Measurements from ENCODE around the gene NRL.

DNA sequence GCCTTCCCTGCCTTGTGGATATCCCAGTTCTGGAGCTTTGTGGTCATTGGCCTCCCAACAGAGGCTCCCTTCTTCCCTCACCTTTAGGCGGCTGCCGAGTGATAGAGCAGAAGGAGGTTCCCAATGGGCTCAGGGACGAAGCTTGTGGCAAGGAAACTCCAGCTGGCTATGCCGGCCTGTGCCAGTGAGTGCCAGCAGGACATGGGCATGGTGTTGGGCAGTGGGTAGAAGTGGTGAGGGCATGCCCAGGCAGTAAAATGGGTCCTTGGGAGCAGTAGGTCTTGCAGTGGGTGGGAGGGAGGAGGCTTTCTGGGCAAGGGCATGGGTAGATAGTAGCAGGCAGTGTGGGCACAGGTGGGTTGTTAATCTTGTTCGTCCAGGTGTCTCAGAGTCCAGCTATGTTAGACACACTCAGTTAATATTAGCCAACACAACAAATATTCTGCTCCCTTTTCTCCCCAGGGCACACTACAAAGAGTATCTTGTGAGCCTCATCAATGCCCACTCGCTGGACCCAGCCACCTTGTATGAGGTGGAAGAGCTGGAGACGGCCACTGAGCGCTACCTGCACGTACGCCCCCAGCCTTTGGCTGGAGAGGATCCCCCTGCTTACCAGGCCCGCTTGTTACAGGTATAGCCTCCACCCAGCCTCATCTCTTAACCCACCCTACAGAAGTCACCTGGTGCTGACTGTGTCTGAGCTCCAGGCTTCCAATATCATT is 45.2 kb upstream of the NRL start:
- TF ChIP-seq, protein P1, sequence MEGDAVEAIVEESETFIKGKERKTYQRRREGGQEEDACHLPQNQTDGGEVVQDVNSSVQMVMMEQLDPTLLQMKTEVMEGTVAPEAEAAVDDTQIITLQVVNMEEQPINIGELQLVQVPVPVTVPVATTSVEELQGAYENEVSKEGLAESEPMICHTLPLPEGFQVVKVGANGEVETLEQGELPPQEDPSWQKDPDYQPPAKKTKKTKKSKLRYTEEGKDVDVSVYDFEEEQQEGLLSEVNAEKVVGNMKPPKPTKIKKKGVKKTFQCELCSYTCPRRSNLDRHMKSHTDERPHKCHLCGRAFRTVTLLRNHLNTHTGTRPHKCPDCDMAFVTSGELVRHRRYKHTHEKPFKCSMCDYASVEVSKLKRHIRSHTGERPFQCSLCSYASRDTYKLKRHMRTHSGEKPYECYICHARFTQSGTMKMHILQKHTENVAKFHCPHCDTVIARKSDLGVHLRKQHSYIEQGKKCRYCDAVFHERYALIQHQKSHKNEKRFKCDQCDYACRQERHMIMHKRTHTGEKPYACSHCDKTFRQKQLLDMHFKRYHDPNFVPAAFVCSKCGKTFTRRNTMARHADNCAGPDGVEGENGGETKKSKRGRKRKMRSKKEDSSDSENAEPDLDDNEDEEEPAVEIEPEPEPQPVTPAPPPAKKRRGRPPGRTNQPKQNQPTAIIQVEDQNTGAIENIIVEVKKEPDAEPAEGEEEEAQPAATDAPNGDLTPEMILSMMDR (IDR thresholded peaks at IDR 0.05 in 2 of 3, conservative IDR thresholded peaks at IDR 0.05 in 1 of 3; ENCODE audit: borderline replicate concordance in 1 of 3, insufficient read depth in 1 of 3, low read depth in 2 of 3, low read length in 2 of 3) = no peak
- TF ChIP-seq JUND (IDR thresholded peaks at IDR 0.05) = no peak
- TF ChIP-seq RAD21 (IDR thresholded peaks at IDR 0.05; ENCODE audit: low read depth) = no peak
- TF ChIP-seq POLR2A (IDR thresholded peaks at IDR 0.05; ENCODE audit: borderline replicate concordance, extremely low read depth, insufficient read depth, insufficient read length) = no peak
- no peak for TF ChIP-seq POLR2AphosphoS5 (IDR thresholded peaks at IDR 0.05; ENCODE audit: low read depth, low read length)
- TF ChIP-seq, protein P2, sequence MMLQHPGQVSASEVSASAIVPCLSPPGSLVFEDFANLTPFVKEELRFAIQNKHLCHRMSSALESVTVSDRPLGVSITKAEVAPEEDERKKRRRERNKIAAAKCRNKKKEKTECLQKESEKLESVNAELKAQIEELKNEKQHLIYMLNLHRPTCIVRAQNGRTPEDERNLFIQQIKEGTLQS (IDR thresholded peaks at IDR 0.05) = no peak

Data from HCT116 (cell line).